B cell (primary cell): ENCODE results near the gene ZIC4.

Experiments
- CTCF ChIP-seq: fragments of 200-600 bp; IDR thresholded peaks from one replicate; pipeline ENCODE4 v1.8.0; 2022; ENCODE audit warnings: antibody characterized with exemption, mild to moderate bottlenecking
- EZH2 ChIP-seq: IDR thresholded peaks from 2 replicates; pipeline ENCODE4 v1.6.1; 2012; ENCODE audit warnings: borderline replicate concordance, low read depth, mild to moderate bottlenecking, moderate library complexity, low read length; ENCODE audit not compliant: insufficient read depth, poor library complexity, severe bottlenecking

- no peak for TF ChIP-seq CTCF
- no peak for TF ChIP-seq EZH2
Measured at GRCh38 chr3:147398813-147399534, 7.4 kb downstream of the ZIC4 start.
